ENCODE data around the gene MTHFD1L. TPM values are rescaled to one million over a fixed set of nuclear protein-coding genes. Genes with fewer than 3 reads are reported as not detected.

The MTHFD1L gene
- total and polyA plus RNA-seq, 2 of the 8 experiments (the other 6 are each of a cell fraction or from before 2014, with no cell fraction given) = 29.2 to 105 TPM

DNA sequence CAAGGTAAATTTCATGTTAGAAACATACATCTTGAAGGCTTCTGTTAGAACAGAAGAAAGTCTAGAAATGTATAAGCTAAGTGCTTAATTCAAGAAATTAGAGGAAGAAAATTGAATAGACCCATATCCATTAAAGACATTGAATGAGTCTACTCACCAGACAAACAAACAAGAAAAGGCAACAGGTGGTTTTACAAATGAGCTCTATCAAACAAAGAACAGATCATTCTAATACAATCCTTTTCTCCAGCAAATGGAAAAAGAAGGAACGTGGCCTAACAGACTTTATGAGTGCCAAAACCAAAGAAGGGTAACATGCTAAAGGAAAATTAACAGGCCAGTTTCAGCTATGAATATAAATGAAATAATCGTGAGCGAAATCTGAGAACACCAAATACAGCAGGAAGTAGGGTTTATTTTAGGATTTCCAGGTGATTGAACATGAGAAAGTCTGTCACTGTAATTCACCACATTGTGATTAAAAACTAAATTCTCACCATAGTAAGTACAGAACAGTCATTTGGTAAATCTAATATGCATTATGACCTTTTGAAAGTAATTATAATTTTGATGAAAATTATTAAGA lies 22.6 kb downstream of the MTHFD1L start:
- H4K20me1 ChIP-seq (replicated peaks in 1 of 2; ENCODE audit: control insufficient read depth in 1 of 2, insufficient read depth in 2 of 2, low read length in 2 of 2) = peaks cover 3% of the 10 kb centered on the region in 2 experiments
- peaks cover 0 to 3% of the 10 kb centered on the region in 2 experiments; a peak in 1 of 4 replicates for H3K79me2 ChIP-seq (ENCODE audit: control insufficient read depth in 1 of 2, insufficient read depth in 2 of 2, low read length in 2 of 2)
- no peak overlapping the region for H2BK120ac ChIP-seq (replicated peaks; ENCODE audit: low read depth, low read length)
- no peaks in the 10 kb centered on the region for H3K23me2 ChIP-seq (ENCODE audit: low read depth, low read length)
- H3K14ac ChIP-seq (ENCODE audit: insufficient read length) = no peak overlapping the region
- ChIA-PET POLR2A (ENCODE audit: partially characterized antibody) (interaction anchor here (0.9 to 1.3 kb wide), 3 partner anchors 10 to 22 kb away, joined by 3 to 4 read pairs (median 4); no protein-coding TSS in a partner anchor), CTCF (ENCODE audit: partially characterized antibody) (interaction anchor here (0.9 to 9.2 kb wide), 6 partner anchors 9 to 436 kb away, joined by 3 to 100 read pairs (median 4); no protein-coding TSS in a partner anchor)
- no peak overlapping the region for H3K4me2 ChIP-seq (ENCODE audit: insufficient read depth in 1 of 2, low read depth in 2 of 2, low read length in 2 of 2)
- no peak overlapping the region for H3K18ac ChIP-seq (ENCODE audit: extremely low read depth, low read length)
- no peak overlapping the region for H3K27ac ChIP-seq (ENCODE audit: low read depth, low read length)
- H2BK20ac ChIP-seq (ENCODE audit: low read length) = no peak overlapping the region
- no peak overlapping the region for H3K9ac ChIP-seq (replicated peaks in 1 of 4; ENCODE audit: extremely low read depth in 1 of 4, low read depth in 3 of 4, low read length in 3 of 4)
- H3K36me3 ChIP-seq (ENCODE audit: control insufficient read depth in 2 of 4, insufficient read depth in 4 of 4, low read length in 3 of 4) = peaks cover 13 to 62% (median 38%) of the 10 kb centered on the region in 4 experiments
- H2BK12ac ChIP-seq (ENCODE audit: low read depth, low read length) = no peak overlapping the region
- H3K4me1 ChIP-seq (replicated peaks in 1 of 4; ENCODE audit: control insufficient read depth in 3 of 4, insufficient read depth in 4 of 4, low read length in 3 of 4) = no peaks in the 10 kb centered on the region
- H3K27me3 ChIP-seq (replicated peaks in 1 of 4; ENCODE audit: control insufficient read depth in 3 of 4, extremely low read depth in 1 of 4, insufficient read depth in 3 of 4, low read length in 3 of 4) = no peaks in the 10 kb centered on the region
- no peaks in the 10 kb centered on the region for H3K9me3 ChIP-seq (ENCODE audit: insufficient read depth in 2 of 2, low read depth in 1 of 2, low read length in 1 of 2)
- no peak overlapping the region for H4K5ac ChIP-seq (ENCODE audit: insufficient read length, low read depth, low read length)
- 90% methylated on average over 3 of the region's 3 CpGs; no CpG with 5 or more reads in 1 of the 2 experiments for WGBS, 2 experiments (ENCODE audit: extremely low coverage in 1 of 2, insufficient coverage in 1 of 2, insufficient read length in 1 of 2, insufficient replicate concordance in 2 of 2, low coverage in 1 of 2, low lambda C conversion rate in 2 of 2, missing lambda C conversion rate in 1 of 2)
- no peak overlapping the region for H2AK5ac ChIP-seq (ENCODE audit: low read depth, low read length)
- no peak overlapping the region for H3K23ac ChIP-seq (ENCODE audit: insufficient read length)
- no peak overlapping the region for H3K4ac ChIP-seq (replicated peaks; ENCODE audit: insufficient read length, low read depth, low read length)
- no peak for TF ChIP-seq RBBP5 (IDR thresholded peaks at IDR 0.05; ENCODE audit: borderline replicate concordance, low read depth, low read length)
- TF ChIP-seq SUZ12 (IDR thresholded peaks at IDR 0.05; ENCODE audit: low read length) = no peak
- TF ChIP-seq NRF1 (IDR thresholded peaks at IDR 0.05; ENCODE audit: low read depth, low read length) = no peak
- TF ChIP-seq CHD1 (IDR thresholded peaks at IDR 0.05; ENCODE audit: low read depth, low read length) = no peak
- TF ChIP-seq, protein P1, sequence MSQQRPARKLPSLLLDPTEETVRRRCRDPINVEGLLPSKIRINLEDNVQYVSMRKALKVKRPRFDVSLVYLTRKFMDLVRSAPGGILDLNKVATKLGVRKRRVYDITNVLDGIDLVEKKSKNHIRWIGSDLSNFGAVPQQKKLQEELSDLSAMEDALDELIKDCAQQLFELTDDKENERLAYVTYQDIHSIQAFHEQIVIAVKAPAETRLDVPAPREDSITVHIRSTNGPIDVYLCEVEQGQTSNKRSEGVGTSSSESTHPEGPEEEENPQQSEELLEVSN (IDR thresholded peaks at IDR 0.05) = no peak
- TF ChIP-seq CBX5 (IDR thresholded peaks at IDR 0.05; ENCODE audit: low read depth, low read length) = no peak
- DNase-seq (ENCODE audit: low read depth in 1 of 2, low spot score in 2 of 2) (no peak), FAIRE-seq (no peak)
- no peak overlapping the region for H2AFZ ChIP-seq (ENCODE audit: low read length)
- H3K79me1 ChIP-seq (ENCODE audit: low read depth, low read length) = no peaks in the 10 kb centered on the region; the same call in 1 of the 2 replicates
- H4K91ac ChIP-seq (replicated peaks; ENCODE audit: insufficient read length, low read length) = no peak overlapping the region
- no peak overlapping the region for H3K56ac ChIP-seq (replicated peaks; ENCODE audit: insufficient read length, low read depth, low read length)
- no peak overlapping the region for H4K8ac ChIP-seq (ENCODE audit: extremely low read depth, insufficient read depth, low read length)
- no peak overlapping the region for H2BK5ac ChIP-seq (ENCODE audit: low read depth, low read length)
- H2BK15ac ChIP-seq (ENCODE audit: low read length) = no peak overlapping the region
- no peak overlapping the region for H3K4me3 ChIP-seq (ENCODE audit: extremely low read depth in 1 of 4, insufficient read depth in 2 of 4, low read depth in 3 of 4, low read length in 4 of 4)

Data from H1 (cell line).